Activated naive CD4-positive, alpha-beta T cell treated with anti-CD3 and anti-CD28 coated beads, Interleukin-2, amount 10 ng/mL, durations not matched to agents 7 days and 5 days (primary cell): ENCODE measurements around the gene KCNQ1OT1.

ENCODE experiments used
- CTCF ChIA-PET: fragments of 350-600 bp; sonication (Branson Sonifier 250); formaldehyde crosslinking; loops from one replicate; lab custom pipeline; 2021; ENCODE audit warnings: antibody characterized with exemption; lab: Charles Lee
- DNase-seq: peaks from one replicate; pipeline ENCODE4 v3.0.0-alpha.2; 2020
- H3K27ac Mint-ChIP-seq: one replicate; pipeline ENCODE4 v1.8.0; 2021; ENCODE audit warnings: mild to moderate bottlenecking, moderate library complexity, mixed read lengths
- H3K27me3 Mint-ChIP-seq: one replicate; pipeline ENCODE4 v1.8.0; 2021; ENCODE audit warnings: mild to moderate bottlenecking, mixed read lengths
- H3K36me3 Mint-ChIP-seq: one replicate; pipeline ENCODE4 v1.8.0; 2021; ENCODE audit warnings: mixed read lengths
- H3K4me1 Mint-ChIP-seq: one replicate; pipeline ENCODE4 v1.8.0; 2021; ENCODE audit warnings: mixed read lengths
- H3K4me3 Mint-ChIP-seq: one replicate; pipeline ENCODE4 v1.8.0; 2021; ENCODE audit warnings: mild to moderate bottlenecking, moderate library complexity, mixed read lengths
- H3K9me3 Mint-ChIP-seq: one replicate; pipeline ENCODE4 v1.8.0; 2021; ENCODE audit warnings: mixed read lengths

Gene KCNQ1OT1

GRCh38 chr11:2699531-2700414 is at the start of gene KCNQ1OT1:
KCNQ1OT1 (minus strand) TSS chr11:2699994.
- H3K27ac Mint-ChIP-seq: peak within 1 kb of the TSS; percentile 74
- CTCF ChIA-PET: no interaction called here
- H3K36me3 Mint-ChIP-seq: peaks cover 11% of the 10 kb centered on the region
- no peaks in the 10 kb centered on the region for H3K9me3 Mint-ChIP-seq
- peak; percentile 90 for DNase-seq
- peaks cover 16% of the 10 kb centered on the region for H3K4me1 Mint-ChIP-seq
- H3K4me3 Mint-ChIP-seq: peak within 1 kb of the TSS; percentile 78
- H3K27me3 Mint-ChIP-seq: peaks cover 12% of the 10 kb centered on the region

- H3K4me3 Mint-ChIP-seq: no peak overlapping the region
- no peaks in the 10 kb centered on the region for H3K27me3 Mint-ChIP-seq
- CTCF ChIA-PET: no interaction called here
- no peaks in the 10 kb centered on the region for H3K9me3 Mint-ChIP-seq
- no peaks in the 10 kb centered on the region for H3K4me1 Mint-ChIP-seq
- no peak overlapping the region for H3K27ac Mint-ChIP-seq
- no peak for DNase-seq
- H3K36me3 Mint-ChIP-seq: no peaks in the 10 kb centered on the region
These were observed 49.2 kb upstream of the KCNQ1OT1 start for GRCh38 chr11:2748814-2749554.

DNA sequence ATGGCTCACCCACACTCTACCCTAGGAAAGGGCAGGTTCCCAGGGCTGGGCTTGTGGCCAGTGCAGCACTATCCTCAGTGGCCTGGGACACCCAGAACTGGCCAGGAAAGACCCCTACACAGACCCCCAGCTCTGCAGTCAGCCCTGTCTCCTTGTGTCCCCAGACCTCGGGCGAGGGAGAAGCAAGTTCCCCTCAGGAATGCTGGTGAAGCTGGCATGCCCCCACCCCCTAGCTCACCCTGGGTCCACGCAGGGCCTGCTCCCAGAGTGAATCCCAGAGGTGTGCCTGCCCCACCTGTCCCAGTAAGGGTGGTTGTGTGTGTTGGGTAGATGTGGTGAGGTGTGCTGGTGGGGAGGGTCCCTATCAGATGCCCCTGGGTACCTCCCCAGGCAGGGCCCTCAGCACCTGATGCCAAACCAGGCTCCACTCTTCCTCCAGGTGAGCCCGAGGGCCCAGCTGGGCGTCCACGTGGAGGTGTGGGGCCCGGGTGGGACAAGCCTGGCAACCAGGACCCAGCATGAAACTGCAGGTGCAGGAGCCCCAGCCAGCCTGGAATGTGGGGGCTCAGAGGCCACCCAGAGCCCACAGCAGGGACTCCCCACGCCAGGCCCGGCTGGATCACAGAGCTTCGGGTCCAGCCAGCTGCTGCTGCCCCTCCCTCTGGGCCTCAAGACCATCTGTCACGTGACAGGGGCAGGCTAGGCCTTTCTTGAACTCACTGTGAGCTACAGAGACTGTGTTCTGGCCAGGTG is 48.4 kb upstream of the KCNQ1OT1 start:
- no peaks in the 10 kb centered on the region for H3K4me1 Mint-ChIP-seq
- no peak overlapping the region for H3K27ac Mint-ChIP-seq
- DNase-seq: no peak
- no peaks in the 10 kb centered on the region for H3K27me3 Mint-ChIP-seq
- H3K36me3 Mint-ChIP-seq: no peaks in the 10 kb centered on the region
- CTCF ChIA-PET: no interaction called here
- H3K4me3 Mint-ChIP-seq: no peak overlapping the region
- H3K9me3 Mint-ChIP-seq: no peaks in the 10 kb centered on the region

GRCh38 chr11:2747248-2748027 is 47.6 kb upstream of the KCNQ1OT1 start:
- CTCF ChIA-PET: no interaction called here
- Mint-ChIP-seq H3K27ac (no peak overlapping the region), H3K4me3 (no peak overlapping the region), H3K36me3 (no peaks in the 10 kb centered on the region), H3K4me1 (no peaks in the 10 kb centered on the region), H3K9me3 (no peaks in the 10 kb centered on the region), H3K27me3 (no peaks in the 10 kb centered on the region)
- DNase-seq: no peak

- CTCF ChIA-PET: no interaction called here
- no peak overlapping the region for H3K4me3 Mint-ChIP-seq
- no peaks in the 10 kb centered on the region for H3K9me3 Mint-ChIP-seq
- H3K27me3 Mint-ChIP-seq: no peaks in the 10 kb centered on the region
- H3K27ac Mint-ChIP-seq: no peak overlapping the region
- no peak for DNase-seq
- no peaks in the 10 kb centered on the region for H3K4me1 Mint-ChIP-seq
- no peaks in the 10 kb centered on the region for H3K36me3 Mint-ChIP-seq
These were observed 46.8 kb upstream of the KCNQ1OT1 start for GRCh38 chr11:2746401-2747247.

- Mint-ChIP-seq H3K36me3 (no peaks in the 10 kb centered on the region), H3K27me3 (no peaks in the 10 kb centered on the region), H3K27ac (no peak overlapping the region), H3K4me3 (no peak overlapping the region), H3K9me3 (no peaks in the 10 kb centered on the region), H3K4me1 (no peaks in the 10 kb centered on the region)
- no peak for DNase-seq
- CTCF ChIA-PET: no interaction called here
These were observed 45.7 kb upstream of the KCNQ1OT1 start for GRCh38 chr11:2745511-2745910.

DNA sequence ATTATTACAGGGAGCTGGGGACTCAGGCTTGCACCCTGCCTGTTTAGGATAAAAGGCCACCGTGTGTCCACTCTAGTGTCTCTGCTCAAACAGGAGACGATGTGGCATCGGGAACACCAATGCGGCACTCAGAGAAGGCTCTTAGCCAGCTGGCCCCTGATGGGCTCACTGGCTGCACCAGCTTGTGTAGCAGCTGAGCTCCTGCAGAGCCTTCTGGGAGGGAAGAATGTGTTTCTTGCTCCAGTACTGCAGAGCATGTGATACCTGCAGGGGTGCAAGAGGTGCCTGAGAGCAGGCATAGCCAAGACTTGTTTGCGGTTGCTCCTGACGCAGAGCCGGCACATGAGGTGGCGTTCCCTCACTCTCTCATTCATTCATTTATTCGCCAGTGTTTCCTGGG is 44.4 kb upstream of the KCNQ1OT1 start:
- no peak overlapping the region for H3K4me3 Mint-ChIP-seq
- H3K9me3 Mint-ChIP-seq: no peaks in the 10 kb centered on the region
- no peak for DNase-seq
- H3K4me1 Mint-ChIP-seq: no peaks in the 10 kb centered on the region
- H3K27ac Mint-ChIP-seq: no peak overlapping the region
- H3K36me3 Mint-ChIP-seq: no peaks in the 10 kb centered on the region
- CTCF ChIA-PET: interaction anchor here (0.9 kb wide), 1 partner anchor 347 kb away, joined by 3 read pairs; no protein-coding TSS in a partner anchor
- no peaks in the 10 kb centered on the region for H3K27me3 Mint-ChIP-seq

- Mint-ChIP-seq H3K27ac (no peak overlapping the region), H3K4me1 (no peaks in the 10 kb centered on the region), H3K27me3 (no peaks in the 10 kb centered on the region), H3K9me3 (no peaks in the 10 kb centered on the region), H3K36me3 (no peaks in the 10 kb centered on the region), H3K4me3 (no peak overlapping the region)
- DNase-seq: no peak
- CTCF ChIA-PET: interaction anchor here (0.9 kb wide), 1 partner anchor 348 kb away, joined by 3 read pairs; no protein-coding TSS in a partner anchor
These were observed 43.8 kb upstream of the KCNQ1OT1 start for GRCh38 chr11:2743427-2744110.

DNA sequence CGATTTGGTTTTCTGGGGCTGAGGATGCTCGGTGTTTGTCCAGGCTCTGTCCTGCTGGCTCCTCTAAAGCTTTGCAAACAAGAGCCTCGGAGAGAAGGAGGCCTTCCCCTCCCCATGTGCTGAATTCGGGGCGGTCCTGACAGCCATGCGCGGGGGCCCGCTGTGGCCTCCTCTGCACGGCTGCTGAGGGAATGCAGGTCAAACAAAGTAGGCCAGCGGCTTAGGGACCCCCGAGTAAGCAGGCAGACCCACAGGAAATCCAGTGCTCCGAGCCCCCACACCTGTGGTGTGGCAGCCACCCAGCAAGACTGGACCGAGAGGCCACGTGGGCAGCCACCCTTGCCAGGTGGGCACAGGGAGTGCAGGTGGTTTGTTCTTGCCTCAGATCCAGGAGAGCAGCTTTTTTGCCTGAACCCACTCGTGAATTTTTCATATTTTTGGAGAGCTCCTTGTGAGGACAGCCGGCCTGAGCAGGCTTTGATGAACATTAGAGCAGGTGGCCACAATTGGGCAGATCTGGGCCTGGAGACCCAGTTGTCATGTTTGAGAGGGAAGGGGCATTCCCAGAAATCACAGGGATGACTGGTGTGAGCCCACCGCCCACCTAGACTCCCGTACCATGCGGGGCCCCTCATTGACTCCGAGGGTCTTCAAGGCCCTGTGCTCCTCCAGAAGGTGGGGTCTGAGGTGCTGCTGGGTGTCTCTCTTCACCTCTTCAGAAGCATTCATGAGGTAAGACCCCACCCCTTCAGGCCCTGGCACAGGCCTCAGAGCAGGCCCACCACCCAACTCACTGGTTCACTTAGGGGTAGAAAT is 43.0 kb upstream of the KCNQ1OT1 start:
- Mint-ChIP-seq H3K27ac (no peak overlapping the region), H3K27me3 (no peaks in the 10 kb centered on the region), H3K4me1 (no peaks in the 10 kb centered on the region), H3K36me3 (no peaks in the 10 kb centered on the region), H3K4me3 (no peak overlapping the region), H3K9me3 (no peaks in the 10 kb centered on the region)
- DNase-seq: no peak
- CTCF ChIA-PET: no interaction called here

- H3K36me3 Mint-ChIP-seq: no peaks in the 10 kb centered on the region
- H3K4me3 Mint-ChIP-seq: no peak overlapping the region
- no peak overlapping the region for H3K27ac Mint-ChIP-seq
- H3K4me1 Mint-ChIP-seq: no peaks in the 10 kb centered on the region
- no peaks in the 10 kb centered on the region for H3K9me3 Mint-ChIP-seq
- DNase-seq: no peak
- H3K27me3 Mint-ChIP-seq: no peaks in the 10 kb centered on the region
- CTCF ChIA-PET: no interaction called here
These were observed 42.4 kb upstream of the KCNQ1OT1 start for GRCh38 chr11:2742201-2742600.

GRCh38 chr11:2741377-2742131 is 41.8 kb upstream of the KCNQ1OT1 start:
- Mint-ChIP-seq H3K4me1 (no peaks in the 10 kb centered on the region), H3K9me3 (no peaks in the 10 kb centered on the region), H3K4me3 (no peak overlapping the region), H3K27me3 (no peaks in the 10 kb centered on the region), H3K27ac (no peak overlapping the region), H3K36me3 (no peaks in the 10 kb centered on the region)
- no peak for DNase-seq
- CTCF ChIA-PET: no interaction called here
